Measurements from ENCODE around the gene MTHFS. TPM values are rescaled to one million over a fixed set of nuclear protein-coding genes. Genes with fewer than 3 reads are reported as not detected.

MTHFS gene
- total RNA-seq, 1 donor from 2014 or later, result 11.9 TPM

DNA sequence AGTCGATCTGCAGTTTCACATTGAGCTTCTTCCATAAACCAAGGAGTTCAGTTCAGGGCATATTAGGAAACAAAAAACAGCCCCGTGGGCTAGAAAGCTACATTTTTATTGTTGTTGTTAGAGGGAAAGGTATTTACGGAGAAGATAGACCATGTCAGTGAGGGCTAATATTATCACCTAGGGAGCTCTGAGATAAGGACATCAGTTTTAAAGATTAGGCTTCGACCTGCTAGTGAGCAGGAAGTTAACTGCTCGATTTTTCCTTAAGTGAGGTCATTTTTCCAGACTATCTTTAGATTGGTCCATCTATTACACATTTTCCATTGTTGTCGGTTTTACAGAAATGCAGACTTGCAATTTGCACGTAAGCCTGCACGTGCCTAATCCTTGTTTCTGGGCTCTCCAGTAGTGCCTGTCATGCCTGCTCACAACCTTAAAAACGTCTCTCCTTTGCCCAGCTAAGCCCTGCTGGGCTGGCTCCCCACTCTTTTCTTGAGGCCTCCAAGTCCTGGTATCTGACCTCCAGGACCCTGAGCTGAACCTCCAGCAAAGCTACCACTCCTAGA lies 72.6 kb downstream of the MTHFS start:
- H3K27ac Mint-ChIP-seq (ENCODE audit: unreplicated experiment), result no peak overlapping the region
- H3K36me3 Mint-ChIP-seq (ENCODE audit: low read depth), result peaks cover 26% of the 10 kb centered on the region
- TF ChIP-seq, protein P1, sequence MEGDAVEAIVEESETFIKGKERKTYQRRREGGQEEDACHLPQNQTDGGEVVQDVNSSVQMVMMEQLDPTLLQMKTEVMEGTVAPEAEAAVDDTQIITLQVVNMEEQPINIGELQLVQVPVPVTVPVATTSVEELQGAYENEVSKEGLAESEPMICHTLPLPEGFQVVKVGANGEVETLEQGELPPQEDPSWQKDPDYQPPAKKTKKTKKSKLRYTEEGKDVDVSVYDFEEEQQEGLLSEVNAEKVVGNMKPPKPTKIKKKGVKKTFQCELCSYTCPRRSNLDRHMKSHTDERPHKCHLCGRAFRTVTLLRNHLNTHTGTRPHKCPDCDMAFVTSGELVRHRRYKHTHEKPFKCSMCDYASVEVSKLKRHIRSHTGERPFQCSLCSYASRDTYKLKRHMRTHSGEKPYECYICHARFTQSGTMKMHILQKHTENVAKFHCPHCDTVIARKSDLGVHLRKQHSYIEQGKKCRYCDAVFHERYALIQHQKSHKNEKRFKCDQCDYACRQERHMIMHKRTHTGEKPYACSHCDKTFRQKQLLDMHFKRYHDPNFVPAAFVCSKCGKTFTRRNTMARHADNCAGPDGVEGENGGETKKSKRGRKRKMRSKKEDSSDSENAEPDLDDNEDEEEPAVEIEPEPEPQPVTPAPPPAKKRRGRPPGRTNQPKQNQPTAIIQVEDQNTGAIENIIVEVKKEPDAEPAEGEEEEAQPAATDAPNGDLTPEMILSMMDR (conservative IDR thresholded peaks at IDR 0.05), result no peak
- no peak for DNase-seq (ENCODE audit: low read depth, low spot score)
- H3K4me3 Mint-ChIP-seq, result no peak overlapping the region
- H3K27me3 Mint-ChIP-seq (ENCODE audit: low read depth), result no peaks in the 10 kb centered on the region
- H3K4me1 Mint-ChIP-seq, result peaks cover 23% of the 10 kb centered on the region
- peaks cover 15% of the 10 kb centered on the region for H3K9me3 Mint-ChIP-seq

DNA sequence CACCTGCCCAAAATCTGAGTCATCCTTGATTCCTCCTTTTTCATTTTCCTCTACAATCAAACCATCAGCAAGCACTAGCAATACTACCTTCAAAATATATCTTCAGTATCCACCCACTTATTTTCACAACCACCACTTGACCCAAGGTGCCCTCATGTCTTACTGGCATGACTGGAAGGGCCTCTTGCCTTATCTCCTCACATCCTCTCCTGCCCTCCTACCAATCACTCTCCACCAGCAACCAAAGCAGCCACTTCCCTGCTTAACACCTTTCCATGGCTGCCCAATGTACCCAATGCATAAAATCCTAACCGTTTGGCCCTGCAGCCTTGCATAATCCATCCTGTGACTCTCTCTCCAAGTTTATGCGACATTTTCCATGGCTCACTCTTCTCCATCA lies 76.0 kb downstream of the MTHFS start:
- Mint-ChIP-seq H3K9me3 (peaks cover 11% of the 10 kb centered on the region), H3K4me1 (peaks cover 18% of the 10 kb centered on the region), H3K36me3 (ENCODE audit: low read depth) (peaks cover 17% of the 10 kb centered on the region), H3K27ac (ENCODE audit: unreplicated experiment) (no peak overlapping the region), H3K27me3 (ENCODE audit: low read depth) (no peaks in the 10 kb centered on the region), H3K4me3 (no peak overlapping the region)
- TF ChIP-seq, protein P1 (conservative IDR thresholded peaks at IDR 0.05), result no peak
- no peak for DNase-seq (ENCODE audit: low read depth, low spot score)

DNA sequence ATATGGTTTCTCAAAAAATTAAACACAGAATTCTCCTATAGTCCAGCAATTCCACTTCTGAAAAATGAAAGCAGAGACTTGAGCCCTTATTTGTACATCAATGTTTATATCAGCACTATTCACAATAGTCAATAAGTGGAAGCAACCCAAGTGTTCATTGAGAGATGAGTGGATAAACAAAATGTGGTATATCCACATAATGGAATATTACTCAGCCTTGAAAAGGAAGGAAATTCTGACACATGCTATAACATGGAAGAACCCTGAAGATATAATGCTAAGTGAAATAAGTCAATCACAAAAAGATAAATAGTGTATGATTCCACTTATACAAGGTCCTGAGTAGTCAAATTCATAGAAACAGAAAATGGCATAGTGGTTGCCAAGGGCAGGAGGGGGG lies 76.6 kb downstream of the MTHFS start:
- no peak for DNase-seq (ENCODE audit: low read depth, low spot score)
- H3K4me1 Mint-ChIP-seq, result peaks cover 17% of the 10 kb centered on the region
- TF ChIP-seq, protein P1 (conservative IDR thresholded peaks at IDR 0.05), result no peak

DNA sequence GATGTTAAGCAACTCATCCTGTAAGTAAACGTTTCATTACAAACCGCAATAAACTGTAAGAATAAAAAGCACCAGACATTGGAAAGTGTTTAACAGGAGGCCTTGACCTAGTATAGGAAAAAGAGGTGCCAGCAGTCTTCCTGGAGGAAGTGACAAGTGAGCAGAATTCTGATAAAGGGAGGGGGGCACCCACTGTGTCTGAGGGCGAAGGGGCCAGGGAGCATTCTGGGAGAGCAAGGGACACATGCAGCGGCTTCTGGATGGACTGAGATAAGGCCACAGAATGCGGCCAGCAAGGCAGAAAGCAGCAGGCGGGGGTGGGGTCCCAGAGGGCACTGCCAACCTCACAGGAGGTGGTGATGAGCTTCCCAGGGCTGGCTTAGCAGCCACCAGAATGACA lies 80.2 kb downstream of the MTHFS start:
- Mint-ChIP-seq H3K4me3 (no peak overlapping the region), H3K4me1 (peaks cover 11% of the 10 kb centered on the region), H3K27me3 (ENCODE audit: low read depth) (no peaks in the 10 kb centered on the region), H3K27ac (ENCODE audit: unreplicated experiment) (no peak overlapping the region), H3K36me3 (ENCODE audit: low read depth) (peaks cover 17% of the 10 kb centered on the region), H3K9me3 (peaks cover 11% of the 10 kb centered on the region)
- TF ChIP-seq, protein P1 (conservative IDR thresholded peaks at IDR 0.05), result no peak
- no peak for DNase-seq (ENCODE audit: low read depth, low spot score)

More for the DNA sequence above, 76.6 kb downstream of the MTHFS start:
- Mint-ChIP-seq H3K36me3 (ENCODE audit: low read depth) (peaks cover 17% of the 10 kb centered on the region), H3K9me3 (peaks cover 11% of the 10 kb centered on the region), H3K27ac (ENCODE audit: unreplicated experiment) (no peak overlapping the region), H3K4me3 (no peak overlapping the region), H3K27me3 (ENCODE audit: low read depth) (no peaks in the 10 kb centered on the region)

DNA sequence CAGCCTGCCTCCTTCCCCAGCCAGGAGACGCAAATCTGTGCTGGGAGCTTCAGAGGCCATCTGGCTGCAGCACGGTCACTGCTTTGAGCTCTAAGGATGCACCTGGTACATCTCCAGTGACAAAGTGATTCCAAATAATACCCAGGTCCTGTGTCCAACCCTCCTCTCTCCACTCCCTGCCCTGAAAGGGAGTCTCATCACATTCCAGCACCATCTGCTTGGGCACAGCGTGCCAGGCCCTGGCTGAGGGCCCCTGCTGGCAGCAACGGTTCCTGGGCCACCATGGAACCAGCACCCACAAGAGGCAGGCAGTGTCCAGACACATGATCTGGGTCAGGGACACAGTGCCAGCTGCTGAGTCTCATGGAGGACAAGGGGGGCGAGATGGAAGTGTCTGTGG lies 81.3 kb downstream of the MTHFS start:
- peaks cover 11% of the 10 kb centered on the region for H3K4me1 Mint-ChIP-seq
- TF ChIP-seq, protein P1 (conservative IDR thresholded peaks at IDR 0.05), result no peak
- peaks cover 10% of the 10 kb centered on the region for H3K36me3 Mint-ChIP-seq (ENCODE audit: low read depth)
- no peak overlapping the region for H3K27ac Mint-ChIP-seq (ENCODE audit: unreplicated experiment)
- no peak for DNase-seq (ENCODE audit: low read depth, low spot score)
- peaks cover 3% of the 10 kb centered on the region for H3K9me3 Mint-ChIP-seq
- H3K4me3 Mint-ChIP-seq, result no peak overlapping the region
- no peaks in the 10 kb centered on the region for H3K27me3 Mint-ChIP-seq (ENCODE audit: low read depth)
